Measurements from ENCODE around the gene MGME1.
"Not testable (repeated sequence)": the region's sequence is repeated elsewhere in the genome, so short reads cannot be mapped to it uniquely, and the experiment has no call there.

MGME1 gene

DNA sequence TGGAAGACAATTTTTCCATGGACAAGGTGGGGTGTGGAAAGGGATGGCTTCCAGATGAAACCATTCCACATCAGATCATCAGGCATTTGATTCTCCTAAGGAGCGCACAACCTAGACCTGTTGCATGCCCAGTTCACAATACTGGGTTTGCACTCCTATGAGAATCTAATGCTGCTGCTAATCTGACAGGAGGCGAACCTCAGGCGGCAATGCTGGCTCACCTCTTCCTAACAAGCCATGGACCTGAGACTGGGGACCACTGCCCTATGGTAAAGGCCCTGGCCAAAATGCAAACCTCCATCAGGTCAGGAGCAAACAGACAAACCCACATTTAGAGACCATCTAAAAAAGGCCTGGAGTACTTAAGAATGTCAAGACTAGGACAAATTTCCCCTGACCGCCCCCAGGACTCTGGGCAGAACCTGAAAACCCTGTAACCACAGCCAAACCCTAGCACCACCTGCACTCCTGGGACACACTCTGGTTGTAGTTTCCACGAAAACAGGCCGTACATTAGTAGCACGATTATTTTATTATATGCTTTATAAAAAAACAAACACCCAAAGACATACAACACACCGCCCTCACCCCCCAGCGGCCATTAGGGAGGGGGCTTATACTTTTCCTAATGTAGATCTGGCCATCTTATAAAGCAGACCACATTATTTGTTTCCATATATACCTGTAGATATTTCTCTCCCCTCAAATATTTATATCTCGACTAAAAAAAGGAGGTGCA is 27.6 kb upstream of the MGME1 start:
- no peak for DNase-seq

GRCh38 chr20:17941826-17942196 is 27.0 kb upstream of the MGME1 start:
- no peak for DNase-seq

GRCh38 chr20:17943343-17943742 is 25.5 kb upstream of the MGME1 start:
- no peak for DNase-seq

DNA sequence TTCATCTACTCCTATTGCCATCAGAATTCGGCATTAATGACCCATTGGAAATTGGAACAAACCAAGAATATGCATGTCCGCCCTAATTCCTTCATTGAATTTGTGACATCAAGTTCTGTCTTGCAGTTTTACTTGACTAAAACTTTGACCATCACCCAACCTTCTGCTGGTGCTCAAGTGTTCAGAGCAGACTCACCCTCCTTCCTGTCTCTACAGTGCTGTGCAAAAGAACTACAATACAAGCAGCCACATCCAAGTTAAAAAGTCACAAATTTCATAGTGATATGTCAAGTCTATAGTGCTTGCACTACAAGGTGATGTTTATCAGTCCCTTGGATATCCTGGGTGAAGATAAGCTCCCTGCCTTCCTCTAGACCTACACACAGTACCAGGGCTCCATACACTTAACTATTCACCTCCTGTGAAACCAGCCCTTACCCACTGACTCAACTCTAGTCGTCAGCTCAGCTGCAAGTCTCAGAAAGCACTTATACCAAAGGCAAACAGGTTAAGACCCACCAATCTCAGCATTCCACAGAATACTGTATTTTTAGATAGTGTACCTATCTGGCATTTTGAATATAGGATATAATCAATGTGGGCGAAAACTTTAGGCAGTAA is 23.9 kb upstream of the MGME1 start:
- DNase-seq, result no peak

DNA sequence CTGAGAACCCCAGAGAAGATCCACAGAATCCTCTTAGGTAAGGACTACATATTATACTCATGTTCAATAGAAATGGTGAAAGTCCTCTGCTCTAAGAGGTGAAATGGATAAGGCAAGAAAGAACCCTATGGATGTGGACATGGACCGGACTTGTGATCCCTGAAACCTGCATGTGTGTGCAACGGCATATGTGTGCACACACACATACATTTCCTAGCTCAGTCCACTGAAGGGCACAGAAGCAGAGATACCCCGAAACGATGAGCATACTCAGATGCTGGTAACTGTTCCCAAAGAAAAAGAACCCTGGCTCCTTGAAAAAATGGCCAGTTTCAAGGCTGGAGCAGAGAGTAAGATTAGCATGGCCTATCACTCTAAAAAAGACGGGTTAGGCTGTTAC is 22.8 kb upstream of the MGME1 start:
- no peak for DNase-seq

DNA sequence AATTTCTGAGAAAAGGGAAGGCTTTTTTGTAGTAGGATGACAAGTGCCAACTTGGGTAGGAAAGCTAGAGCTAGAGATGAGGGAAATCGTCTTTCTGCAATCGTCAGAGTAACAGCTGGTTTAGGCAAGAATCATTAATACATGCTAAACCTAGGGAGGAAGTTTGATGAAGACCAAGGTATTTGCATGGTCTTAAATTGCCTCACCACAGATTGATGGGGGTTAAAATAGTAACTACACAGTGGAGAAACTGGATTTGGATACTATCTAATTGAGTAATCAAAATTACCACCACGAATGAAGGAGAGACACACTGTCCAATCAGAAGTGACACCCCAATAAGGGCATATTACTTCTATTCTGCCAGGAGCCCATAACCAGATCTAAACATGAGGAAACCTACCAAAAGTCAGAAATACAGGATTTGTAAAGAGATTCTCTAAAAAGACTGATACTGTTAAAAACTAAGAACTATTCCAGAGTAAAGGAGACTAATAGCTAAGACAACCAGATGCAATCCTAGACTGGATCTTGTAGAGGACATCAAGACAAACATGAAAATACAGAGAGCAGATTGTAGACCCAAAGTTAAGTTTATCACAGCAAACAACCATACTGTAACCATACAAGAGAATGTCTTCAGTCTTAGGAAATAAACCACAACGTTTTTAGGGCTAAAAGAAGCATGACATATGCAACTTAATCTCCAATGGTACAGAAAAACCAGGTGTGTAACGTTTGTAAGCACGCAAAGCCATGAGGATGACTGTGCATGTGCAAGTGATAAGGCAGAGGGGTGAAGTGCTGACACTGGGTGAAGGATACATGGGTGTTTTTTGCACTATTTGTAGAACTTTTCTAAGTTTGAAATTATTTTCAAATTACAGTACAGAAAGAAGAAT is 22.0 kb upstream of the MGME1 start:
- DNase-seq, result no peak

DNA sequence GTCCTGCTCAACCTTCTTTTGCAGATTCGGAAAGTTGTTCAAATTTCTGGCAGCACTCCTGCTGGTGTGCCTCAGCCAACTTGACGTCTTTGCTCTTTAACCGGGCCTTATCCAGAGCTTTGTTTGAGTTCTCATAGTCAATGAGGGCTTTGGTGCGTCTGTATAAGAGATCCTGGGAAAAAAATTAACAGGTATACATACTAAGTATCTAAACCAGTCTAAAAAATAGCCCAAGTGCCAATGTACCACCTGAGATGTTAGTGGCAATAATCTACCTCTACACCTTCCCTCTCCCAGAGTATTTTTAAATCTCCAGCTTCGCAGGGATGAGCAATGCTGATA is 21.4 kb upstream of the MGME1 start:
- DNase-seq, result no peak

DNA sequence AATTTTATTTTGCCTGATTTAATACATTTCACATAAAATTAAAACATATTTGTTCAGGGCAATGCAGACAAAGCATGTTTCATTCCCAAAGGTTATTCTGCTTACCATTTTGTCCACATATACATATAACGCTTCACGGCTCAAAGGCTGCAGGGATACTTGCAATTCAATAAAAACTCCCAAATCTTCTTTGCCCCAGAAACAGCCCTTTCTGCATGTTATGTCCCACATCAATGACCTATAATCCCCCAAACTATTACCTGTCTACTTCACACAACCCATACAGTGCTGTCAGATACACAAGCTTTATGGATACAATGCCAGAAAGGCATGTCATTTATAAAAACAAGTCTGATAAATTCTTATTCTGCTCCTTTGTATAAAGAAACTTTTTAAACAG is 20.4 kb upstream of the MGME1 start:
- DNase-seq, result no peak

GRCh38 chr20:17949899-17950298 is 18.9 kb upstream of the MGME1 start:
- no peak for DNase-seq

- no peak for DNase-seq
These were observed 18.1 kb upstream of the MGME1 start for GRCh38 chr20:17950670-17951069.

DNA sequence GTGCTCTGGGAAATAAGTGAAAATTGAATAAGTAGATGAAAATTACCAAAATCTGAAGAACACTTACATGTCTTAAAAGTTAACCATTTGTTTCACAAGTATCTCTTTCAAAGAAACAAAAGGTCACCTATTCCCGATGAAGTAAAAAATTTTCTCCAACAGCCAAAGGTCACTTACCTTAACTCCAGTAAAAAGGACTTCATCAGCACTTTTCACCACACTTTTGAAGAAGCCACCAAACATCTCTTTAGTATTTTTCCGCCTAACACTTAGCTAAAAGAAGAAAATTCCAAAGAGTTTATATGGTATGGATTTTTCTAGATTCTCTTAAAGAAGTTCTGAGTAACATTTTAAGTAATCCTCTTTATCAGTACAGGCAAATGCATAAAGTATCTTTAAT is 17.5 kb upstream of the MGME1 start:
- no peak for DNase-seq

DNA sequence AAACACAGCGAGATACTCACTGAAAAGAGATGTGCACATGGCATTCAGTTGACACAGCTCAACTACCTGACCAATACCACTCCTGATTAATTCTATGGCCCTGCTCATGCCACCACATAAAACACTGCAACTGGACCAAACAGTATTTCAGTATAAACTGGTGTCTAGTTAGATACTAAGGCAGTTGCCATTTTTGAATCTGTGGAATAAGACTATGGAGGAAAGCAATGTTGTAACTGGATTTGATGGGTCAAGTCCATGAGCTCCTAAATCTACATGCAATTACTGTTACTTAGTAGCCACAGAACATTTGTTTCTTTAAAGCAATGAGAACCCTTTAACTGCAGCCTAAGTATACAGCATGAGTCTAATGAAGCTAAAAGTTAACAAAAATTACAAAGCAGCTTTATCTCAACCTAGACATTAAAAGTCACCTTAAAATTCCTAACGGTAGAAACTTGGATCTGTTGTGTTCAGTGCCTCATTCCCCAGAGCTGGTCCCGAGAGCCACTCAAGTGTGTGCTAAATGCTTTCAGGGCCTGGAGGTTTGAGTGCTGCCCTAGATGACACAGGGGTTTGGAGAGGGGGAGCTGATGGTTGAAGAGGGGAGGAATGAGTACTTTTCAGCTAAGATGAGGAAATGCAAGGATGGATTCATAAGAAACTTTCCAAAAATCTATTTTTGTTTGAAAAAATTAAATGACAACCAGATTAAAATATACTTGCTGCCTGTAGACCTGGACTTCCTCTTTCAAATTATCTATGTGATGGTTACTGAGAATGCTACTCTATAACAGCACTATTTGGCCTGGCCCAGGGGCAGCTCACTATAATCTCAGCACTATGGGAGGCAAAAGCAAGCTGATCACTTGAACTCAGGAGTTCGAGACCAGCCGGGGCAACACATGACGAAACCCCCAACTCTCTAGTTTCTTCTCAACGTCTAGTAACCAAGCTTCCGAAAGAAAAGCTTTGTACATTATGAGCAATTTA is 15.8 kb upstream of the MGME1 start:
- no peak for DNase-seq

DNA sequence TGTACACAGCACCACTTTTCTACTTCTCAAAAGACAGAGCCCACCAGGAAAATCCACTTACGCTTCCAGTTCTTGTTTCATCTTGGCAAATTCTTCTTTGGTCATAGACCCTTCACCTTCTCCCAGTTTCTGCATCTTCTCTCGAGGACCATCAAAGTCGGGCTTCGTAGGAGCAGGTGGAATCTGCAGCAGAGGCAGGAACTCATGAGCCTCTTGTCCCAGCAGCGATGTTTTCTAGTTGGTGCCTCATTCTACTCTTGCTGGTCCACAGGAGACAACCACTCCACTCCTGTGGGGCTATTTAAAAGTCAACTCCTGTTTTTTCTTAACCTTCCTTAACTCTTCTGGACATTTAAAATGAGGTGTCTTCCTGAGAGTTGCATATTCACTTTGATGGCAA is 14.9 kb upstream of the MGME1 start:
- DNase-seq, result no peak

GRCh38 chr20:17955302-17955701 is 13.5 kb upstream of the MGME1 start:
- DNase-seq, result no peak

DNA sequence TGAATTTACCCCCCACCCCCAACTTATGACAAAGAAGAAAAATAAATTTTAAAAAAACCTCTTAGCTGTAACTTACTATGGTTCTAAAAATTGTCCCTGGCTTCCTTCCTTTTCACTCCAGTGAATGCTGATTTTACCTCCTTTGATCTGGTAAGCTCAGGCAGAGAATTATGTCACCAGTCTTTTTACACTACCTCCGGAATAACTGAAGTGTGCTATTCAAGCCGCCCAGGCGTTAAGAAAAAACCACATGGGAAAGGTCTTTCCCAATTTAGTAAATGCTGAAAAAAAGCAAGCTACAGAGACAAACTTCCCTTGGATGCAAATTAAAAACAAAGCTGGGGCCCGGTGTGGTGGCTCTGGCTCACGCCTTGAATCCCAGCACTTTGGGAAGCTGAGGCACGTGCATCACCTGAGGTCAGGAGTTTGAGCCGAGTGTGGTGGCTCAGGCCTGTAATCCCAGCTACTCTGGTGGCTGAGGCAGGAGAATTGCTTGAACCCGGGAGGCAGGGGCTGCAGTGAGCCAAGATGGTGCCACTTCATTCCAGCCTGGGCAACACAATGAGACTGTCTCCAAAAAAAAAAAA is 12.6 kb upstream of the MGME1 start:
- no peak for DNase-seq

DNA sequence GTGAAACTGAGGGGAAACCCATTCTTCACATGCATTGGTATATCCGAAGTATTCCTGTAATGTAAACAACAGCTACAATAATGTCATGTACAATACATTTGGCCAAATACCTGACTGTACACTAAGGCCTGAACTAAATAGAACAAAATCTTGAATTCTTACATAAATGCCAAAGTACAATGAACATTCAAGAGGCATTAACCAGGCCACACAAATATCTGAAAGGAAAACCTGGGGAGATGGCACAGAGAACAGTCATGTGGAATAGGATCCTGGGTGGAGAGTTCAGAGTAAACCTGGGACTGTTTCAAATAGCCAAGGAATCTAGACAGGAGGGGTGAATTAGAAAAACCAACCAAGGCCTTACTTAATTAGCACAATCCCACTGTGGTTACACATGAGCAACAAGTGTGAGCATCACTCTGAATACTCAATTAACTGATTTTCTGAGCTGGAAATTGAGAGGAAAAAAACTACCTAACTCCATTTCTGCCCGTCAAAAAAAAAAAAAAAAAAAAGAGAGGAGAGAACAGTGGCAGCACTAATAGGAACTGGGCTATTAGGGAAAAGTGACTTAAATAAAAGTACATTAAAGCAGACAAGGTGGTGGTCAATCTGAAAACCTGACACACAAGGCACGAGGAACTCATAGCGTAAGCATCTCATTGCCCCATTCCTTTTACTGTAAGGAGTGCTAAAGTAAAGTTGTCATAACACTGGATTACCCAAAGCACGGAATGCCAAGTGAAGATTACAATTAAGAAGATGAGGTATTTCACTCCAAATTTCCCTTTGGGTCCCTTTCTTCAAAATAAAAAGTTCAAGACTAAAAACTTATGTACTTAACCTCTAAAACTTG is 11.1 kb upstream of the MGME1 start:
- no peak for DNase-seq

GRCh38 chr20:17958373-17959256 is 10.2 kb upstream of the MGME1 start:
- DNase-seq, result no peak

DNA sequence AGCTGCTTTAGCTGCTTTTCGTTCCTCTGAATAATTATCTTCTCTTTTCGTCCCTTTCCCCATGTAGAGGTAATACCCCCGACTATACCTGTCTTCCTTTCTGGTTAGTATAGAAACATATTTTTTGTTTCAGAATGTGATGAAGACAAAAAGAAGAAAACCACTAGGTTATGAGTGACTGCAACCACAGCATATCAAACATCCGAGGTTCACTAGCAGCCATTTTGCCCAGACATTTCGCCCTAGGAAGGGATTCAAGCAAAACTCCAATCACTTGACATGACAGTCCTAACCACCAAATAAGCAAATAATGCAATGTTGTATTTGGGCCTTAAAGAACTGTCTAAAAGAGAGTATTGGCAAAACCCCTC is 9.6 kb upstream of the MGME1 start:
- no peak for DNase-seq

GRCh38 chr20:17960400-17960885 is 8.4 kb upstream of the MGME1 start:
- DNase-seq, result not testable (repeated sequence)

- no peak for DNase-seq
These were observed 7.8 kb upstream of the MGME1 start for GRCh38 chr20:17960927-17961586.
